H1 (cell line): ENCODE measurements around the gene SLFN12L. TPM values are rescaled to one million over a fixed set of nuclear protein-coding genes. Genes with fewer than 3 reads are reported as not detected.

Experiments used
- BACH1 ChIP-seq: IDR thresholded peaks from 2 replicates; pipeline ENCODE4 v1.6.1; 2012; ENCODE audit warnings: low read length, improper control_type of control experiment
- BCL11A ChIP-seq, 2 experiments: IDR thresholded peaks; one replicate each; pipeline ENCODE4 v1.6.1; 2011; ENCODE audit warnings: low read depth in 2 of 2, low read length in 2 of 2, mild to moderate bottlenecking in 2 of 2
- CREB1 ChIP-seq: IDR thresholded peaks from 2 replicates; pipeline ENCODE4 v1.6.1; 2012; ENCODE audit warnings: inconsistent platforms
- KDM5A ChIP-seq: fragments of 200-600 bp; IDR thresholded peaks from 2 replicates; pipeline ENCODE4 v1.7.1; 2012; ENCODE audit warnings: mild to moderate bottlenecking, low read length, inconsistent platforms, mixed read lengths
- SP2 ChIP-seq: IDR thresholded peaks from 2 replicates; pipeline ENCODE4 v1.6.1; 2012; ENCODE audit warnings: mild to moderate bottlenecking, low read length, inconsistent platforms
- TAF7 ChIP-seq: optimal IDR thresholded peaks from 2 replicates; pipeline ENCODE3; 2011; ENCODE audit warnings: low read depth, mild to moderate bottlenecking, inconsistent platforms, low read length, moderate library complexity, borderline replicate concordance
- polyA plus RNA-seq, 7 experiments: library from polyadenylated mRNA; depleted of rRNA in 3 of 7; stranded (reverse) in 5 of 7; unstranded in 2 of 7; fragments of >200 nt in 5 of 7; fragments of 200-250 nt in 2 of 7; gene quantifications; 1 replicate in 5 of 7; 2 replicates in 1 of 7; 4 replicates in 1 of 7; pipeline versions ENCODE4 v1.2.1 to v1.2.3, GENCODE V29; 2011 to 2013; ENCODE audit warnings: missing spikeins in 2 of 7, mixed read lengths in 2 of 7
- total RNA-seq: library from RNA; stranded (reverse); fragmentation: NEBNext Ultra II Directional; extraction: Animal tissue kit (Norgen Biotek cat#: 25700); gene quantifications from 2 replicates; pipeline ENCODE4 v1.2.1, GENCODE V29; 2021
- TF ChIP-seq, protein P1 (sequence below): fragments of 300-600 bp; sonication (generic); IDR thresholded peaks from 2 replicates; pipeline ENCODE4 v1.7.1; 2012; ENCODE audit warnings: low read length, moderate library complexity, mild to moderate bottlenecking, inconsistent platforms; ENCODE audit not compliant: insufficient replicate concordance
- TF ChIP-seq, protein P2 (sequence below): IDR thresholded peaks from 2 replicates; pipeline ENCODE4 v1.6.1; 2012; ENCODE audit warnings: inconsistent platforms

Gene SLFN12L
- total and polyA plus RNA-seq, 2 of the 8 experiments (the other 6 are each of a cell fraction or from before 2014, with no cell fraction given): not detected

DNA sequence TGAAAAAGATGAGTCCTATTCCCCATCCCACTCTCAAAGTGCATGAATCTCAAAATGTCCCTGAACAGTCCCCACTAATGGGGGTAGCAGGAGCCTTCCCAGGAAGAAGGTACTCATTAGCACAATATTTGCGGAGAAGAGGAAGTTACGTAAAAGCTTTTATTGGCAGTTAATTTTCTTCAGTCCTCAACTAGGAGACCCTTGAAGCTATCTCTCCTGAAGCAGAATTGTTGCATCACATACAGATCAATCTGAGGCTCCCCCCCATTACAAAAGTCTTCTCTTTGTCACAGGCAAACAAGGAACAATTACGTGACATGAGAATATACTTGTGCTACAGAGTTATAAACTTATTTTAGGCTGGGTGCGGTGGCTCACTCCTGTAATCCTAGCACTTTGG lies 14.2 kb downstream of the SLFN12L start (continued):
- TF ChIP-seq, protein P1, sequence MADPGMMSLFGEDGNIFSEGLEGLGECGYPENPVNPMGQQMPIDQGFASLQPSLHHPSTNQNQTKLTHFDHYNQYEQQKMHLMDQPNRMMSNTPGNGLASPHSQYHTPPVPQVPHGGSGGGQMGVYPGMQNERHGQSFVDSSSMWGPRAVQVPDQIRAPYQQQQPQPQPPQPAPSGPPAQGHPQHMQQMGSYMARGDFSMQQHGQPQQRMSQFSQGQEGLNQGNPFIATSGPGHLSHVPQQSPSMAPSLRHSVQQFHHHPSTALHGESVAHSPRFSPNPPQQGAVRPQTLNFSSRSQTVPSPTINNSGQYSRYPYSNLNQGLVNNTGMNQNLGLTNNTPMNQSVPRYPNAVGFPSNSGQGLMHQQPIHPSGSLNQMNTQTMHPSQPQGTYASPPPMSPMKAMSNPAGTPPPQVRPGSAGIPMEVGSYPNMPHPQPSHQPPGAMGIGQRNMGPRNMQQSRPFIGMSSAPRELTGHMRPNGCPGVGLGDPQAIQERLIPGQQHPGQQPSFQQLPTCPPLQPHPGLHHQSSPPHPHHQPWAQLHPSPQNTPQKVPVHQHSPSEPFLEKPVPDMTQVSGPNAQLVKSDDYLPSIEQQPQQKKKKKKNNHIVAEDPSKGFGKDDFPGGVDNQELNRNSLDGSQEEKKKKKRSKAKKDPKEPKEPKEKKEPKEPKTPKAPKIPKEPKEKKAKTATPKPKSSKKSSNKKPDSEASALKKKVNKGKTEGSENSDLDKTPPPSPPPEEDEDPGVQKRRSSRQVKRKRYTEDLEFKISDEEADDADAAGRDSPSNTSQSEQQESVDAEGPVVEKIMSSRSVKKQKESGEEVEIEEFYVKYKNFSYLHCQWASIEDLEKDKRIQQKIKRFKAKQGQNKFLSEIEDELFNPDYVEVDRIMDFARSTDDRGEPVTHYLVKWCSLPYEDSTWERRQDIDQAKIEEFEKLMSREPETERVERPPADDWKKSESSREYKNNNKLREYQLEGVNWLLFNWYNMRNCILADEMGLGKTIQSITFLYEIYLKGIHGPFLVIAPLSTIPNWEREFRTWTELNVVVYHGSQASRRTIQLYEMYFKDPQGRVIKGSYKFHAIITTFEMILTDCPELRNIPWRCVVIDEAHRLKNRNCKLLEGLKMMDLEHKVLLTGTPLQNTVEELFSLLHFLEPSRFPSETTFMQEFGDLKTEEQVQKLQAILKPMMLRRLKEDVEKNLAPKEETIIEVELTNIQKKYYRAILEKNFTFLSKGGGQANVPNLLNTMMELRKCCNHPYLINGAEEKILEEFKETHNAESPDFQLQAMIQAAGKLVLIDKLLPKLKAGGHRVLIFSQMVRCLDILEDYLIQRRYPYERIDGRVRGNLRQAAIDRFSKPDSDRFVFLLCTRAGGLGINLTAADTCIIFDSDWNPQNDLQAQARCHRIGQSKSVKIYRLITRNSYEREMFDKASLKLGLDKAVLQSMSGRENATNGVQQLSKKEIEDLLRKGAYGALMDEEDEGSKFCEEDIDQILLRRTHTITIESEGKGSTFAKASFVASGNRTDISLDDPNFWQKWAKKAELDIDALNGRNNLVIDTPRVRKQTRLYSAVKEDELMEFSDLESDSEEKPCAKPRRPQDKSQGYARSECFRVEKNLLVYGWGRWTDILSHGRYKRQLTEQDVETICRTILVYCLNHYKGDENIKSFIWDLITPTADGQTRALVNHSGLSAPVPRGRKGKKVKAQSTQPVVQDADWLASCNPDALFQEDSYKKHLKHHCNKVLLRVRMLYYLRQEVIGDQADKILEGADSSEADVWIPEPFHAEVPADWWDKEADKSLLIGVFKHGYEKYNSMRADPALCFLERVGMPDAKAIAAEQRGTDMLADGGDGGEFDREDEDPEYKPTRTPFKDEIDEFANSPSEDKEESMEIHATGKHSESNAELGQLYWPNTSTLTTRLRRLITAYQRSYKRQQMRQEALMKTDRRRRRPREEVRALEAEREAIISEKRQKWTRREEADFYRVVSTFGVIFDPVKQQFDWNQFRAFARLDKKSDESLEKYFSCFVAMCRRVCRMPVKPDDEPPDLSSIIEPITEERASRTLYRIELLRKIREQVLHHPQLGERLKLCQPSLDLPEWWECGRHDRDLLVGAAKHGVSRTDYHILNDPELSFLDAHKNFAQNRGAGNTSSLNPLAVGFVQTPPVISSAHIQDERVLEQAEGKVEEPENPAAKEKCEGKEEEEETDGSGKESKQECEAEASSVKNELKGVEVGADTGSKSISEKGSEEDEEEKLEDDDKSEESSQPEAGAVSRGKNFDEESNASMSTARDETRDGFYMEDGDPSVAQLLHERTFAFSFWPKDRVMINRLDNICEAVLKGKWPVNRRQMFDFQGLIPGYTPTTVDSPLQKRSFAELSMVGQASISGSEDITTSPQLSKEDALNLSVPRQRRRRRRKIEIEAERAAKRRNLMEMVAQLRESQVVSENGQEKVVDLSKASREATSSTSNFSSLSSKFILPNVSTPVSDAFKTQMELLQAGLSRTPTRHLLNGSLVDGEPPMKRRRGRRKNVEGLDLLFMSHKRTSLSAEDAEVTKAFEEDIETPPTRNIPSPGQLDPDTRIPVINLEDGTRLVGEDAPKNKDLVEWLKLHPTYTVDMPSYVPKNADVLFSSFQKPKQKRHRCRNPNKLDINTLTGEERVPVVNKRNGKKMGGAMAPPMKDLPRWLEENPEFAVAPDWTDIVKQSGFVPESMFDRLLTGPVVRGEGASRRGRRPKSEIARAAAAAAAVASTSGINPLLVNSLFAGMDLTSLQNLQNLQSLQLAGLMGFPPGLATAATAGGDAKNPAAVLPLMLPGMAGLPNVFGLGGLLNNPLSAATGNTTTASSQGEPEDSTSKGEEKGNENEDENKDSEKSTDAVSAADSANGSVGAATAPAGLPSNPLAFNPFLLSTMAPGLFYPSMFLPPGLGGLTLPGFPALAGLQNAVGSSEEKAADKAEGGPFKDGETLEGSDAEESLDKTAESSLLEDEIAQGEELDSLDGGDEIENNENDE: no peak
- TF ChIP-seq KDM5A (no peak), BACH1 (no peak), SP2 (no peak), TAF7 (no peak), BCL11A (IDR thresholded peaks at IDR 0.05; ENCODE audit: low read depth in 2 of 2, low read length in 2 of 2) (no peak), CREB1 (no peak)
- TF ChIP-seq, protein P2, sequence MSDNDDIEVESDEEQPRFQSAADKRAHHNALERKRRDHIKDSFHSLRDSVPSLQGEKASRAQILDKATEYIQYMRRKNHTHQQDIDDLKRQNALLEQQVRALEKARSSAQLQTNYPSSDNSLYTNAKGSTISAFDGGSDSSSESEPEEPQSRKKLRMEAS: no peak
